Neural cell (in vitro differentiated cells): ENCODE measurements around the gene CHIA.

ENCODE experiments used
- EP300 ChIP-seq: fragments of 450-650 bp; conservative IDR thresholded peaks from 2 replicates; pipeline ENCODE4 v1.6.1; 2014; ENCODE audit warnings: antibody characterized with exemption, mild to moderate bottlenecking, moderate library complexity; ENCODE audit not compliant: poor library complexity, severe bottlenecking
- POLR2AphosphoS5 ChIP-seq: IDR thresholded peaks from 2 replicates; pipeline ENCODE4 v1.6.1; 2012
- RAD21 ChIP-seq: fragments of 450-650 bp; conservative IDR thresholded peaks from 2 replicates; pipeline ENCODE4 v1.6.1; 2014; ENCODE audit warnings: antibody characterized with exemption, mild to moderate bottlenecking, moderate library complexity
- REST ChIP-seq: IDR thresholded peaks from 2 replicates; pipeline ENCODE4 v1.6.1; 2012; ENCODE audit warnings: borderline replicate concordance
- TF ChIP-seq, protein P1 (sequence below): fragments of 450-650 bp; IDR thresholded peaks from 2 replicates; pipeline ENCODE4 v1.5.1; 2014; ENCODE audit warnings: antibody characterized with exemption, mild to moderate bottlenecking, moderate library complexity; ENCODE audit not compliant: poor library complexity, severe bottlenecking

DNA sequence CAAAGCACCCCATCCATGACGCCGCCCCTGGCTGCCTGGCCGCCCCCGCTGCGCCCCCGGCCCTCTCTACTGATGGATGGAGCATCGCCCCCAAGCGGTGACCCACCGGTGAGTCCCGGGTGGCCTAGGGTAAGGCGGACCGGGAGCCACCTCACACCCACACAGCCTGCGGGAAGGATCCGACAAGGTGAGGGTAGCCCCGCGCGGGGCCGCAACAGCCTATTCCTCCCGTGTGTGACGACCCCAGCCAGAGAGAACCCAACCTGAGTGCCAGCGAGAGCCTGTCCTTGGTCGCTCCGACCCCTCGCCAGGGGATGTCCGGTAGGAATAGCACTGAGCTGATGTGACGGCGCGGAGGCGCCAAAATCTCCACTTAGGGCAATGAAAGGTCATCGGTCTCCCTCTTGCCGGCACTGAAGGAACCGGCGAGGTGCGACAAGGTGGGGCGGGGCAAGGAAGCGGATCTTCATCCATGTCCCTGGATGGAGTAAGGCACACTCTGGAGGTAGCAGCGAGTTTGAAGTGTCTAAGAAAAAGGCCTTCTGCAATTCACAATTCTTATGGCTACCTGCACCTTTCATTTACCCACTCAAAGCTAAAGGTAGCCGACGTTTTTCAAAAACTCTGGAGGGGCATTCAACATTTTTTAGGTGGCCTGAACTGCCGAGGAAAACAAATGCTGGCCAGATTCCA is 19.7 kb upstream of the CHIA start:
- no peak for TF ChIP-seq EP300
- TF ChIP-seq, protein P1, sequence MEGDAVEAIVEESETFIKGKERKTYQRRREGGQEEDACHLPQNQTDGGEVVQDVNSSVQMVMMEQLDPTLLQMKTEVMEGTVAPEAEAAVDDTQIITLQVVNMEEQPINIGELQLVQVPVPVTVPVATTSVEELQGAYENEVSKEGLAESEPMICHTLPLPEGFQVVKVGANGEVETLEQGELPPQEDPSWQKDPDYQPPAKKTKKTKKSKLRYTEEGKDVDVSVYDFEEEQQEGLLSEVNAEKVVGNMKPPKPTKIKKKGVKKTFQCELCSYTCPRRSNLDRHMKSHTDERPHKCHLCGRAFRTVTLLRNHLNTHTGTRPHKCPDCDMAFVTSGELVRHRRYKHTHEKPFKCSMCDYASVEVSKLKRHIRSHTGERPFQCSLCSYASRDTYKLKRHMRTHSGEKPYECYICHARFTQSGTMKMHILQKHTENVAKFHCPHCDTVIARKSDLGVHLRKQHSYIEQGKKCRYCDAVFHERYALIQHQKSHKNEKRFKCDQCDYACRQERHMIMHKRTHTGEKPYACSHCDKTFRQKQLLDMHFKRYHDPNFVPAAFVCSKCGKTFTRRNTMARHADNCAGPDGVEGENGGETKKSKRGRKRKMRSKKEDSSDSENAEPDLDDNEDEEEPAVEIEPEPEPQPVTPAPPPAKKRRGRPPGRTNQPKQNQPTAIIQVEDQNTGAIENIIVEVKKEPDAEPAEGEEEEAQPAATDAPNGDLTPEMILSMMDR: no peak
- no peak for TF ChIP-seq POLR2AphosphoS5
- no peak for TF ChIP-seq REST
- no peak for TF ChIP-seq RAD21
